ENCODE results near the gene ZFAND4. TPM values are rescaled to one million over a fixed set of nuclear protein-coding genes. Genes with fewer than 3 reads are reported as not detected.
"Not testable (repeated sequence)": the region's sequence is repeated elsewhere in the genome, so short reads cannot be mapped to it uniquely, and the experiment has no call there.

Gene ZFAND4
- total RNA-seq, 1 experiment from 2014 or later, result 15.5 TPM

DNA sequence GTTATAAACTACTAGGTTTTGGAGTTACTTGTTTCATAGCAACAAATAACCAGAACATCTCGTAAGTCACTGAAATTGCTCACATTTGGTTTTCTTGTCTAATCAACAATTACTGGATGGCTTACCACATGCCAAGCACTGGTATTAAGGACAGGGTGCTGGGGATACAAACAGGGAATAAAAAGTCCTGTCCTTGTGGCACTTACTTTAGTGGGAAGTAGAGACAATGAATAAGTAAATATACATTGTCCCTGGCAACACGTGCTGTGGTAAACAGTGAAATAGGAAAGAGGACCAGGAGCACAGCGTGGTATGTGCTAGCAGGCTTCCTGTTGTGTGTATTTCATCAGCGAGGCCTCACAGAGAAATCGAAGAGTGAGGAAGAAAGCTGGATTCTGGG lies 38.7 kb upstream of the ZFAND4 start:
- RAD21 ChIA-PET (ENCODE audit: low non-redundant PET in 1 of 2, low total read pairs in 2 of 2, uncharacterized antibody in 2 of 2, unreplicated experiment in 2 of 2); POLR2A ChIA-PET: not testable (repeated sequence)

DNA sequence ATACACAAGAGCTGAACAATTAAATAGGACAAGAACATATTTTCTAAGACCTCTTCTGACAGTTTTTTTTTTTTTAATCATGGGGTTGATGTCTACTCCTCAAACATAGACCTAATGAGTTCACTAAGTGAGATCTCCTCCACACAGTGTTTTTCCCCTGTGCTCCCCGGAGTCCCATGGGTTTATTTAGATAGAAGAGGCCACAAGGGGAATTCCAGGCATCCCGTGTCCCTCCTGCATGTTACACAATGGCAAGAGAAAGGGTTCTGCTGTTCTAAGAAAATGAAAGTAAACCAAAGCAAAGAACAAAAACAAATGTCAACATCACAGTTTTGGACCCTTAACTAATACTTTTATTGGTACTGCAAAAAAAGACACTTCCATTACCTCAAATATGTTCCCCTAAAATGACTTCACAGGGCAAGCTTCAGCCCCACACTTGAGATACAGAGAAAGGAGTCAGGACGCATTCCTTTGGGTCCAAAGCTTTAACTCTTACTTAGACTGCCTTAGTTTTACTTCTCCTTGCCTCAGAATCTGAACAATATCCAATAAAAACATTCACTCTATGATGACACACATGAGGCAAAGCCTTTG lies 37.7 kb upstream of the ZFAND4 start:
- H3K9me3 ChIP-seq (ENCODE audit: control insufficient read depth in 1 of 2, insufficient read depth in 1 of 2, low read depth in 1 of 2, low read length in 2 of 2); H3K4me3 ChIP-seq (replicated peaks in 1 of 2; ENCODE audit: low read depth in 1 of 2, low read length in 2 of 2); intact Hi-C loops (cut with micrococcal nuclease); H3K4me1 ChIP-seq (ENCODE audit: control insufficient read depth in 1 of 2, insufficient read depth in 2 of 2, low read length in 2 of 2); H3K4me2 ChIP-seq (ENCODE audit: low read length); CTCF ChIA-PET; H2AFZ ChIP-seq (ENCODE audit: low read depth, low read length, poor library complexity, severe bottlenecking); H3K27me3 ChIP-seq (ENCODE audit: insufficient read depth, low read length); BruUV-seq (replicated peaks); H3K79me2 ChIP-seq (ENCODE audit: insufficient read depth, low read length); H3K27ac ChIP-seq (ENCODE audit: low read depth, low read length); ATAC-seq; H4K20me1 ChIP-seq (ENCODE audit: insufficient read depth); H3K9me2 ChIP-seq (ENCODE audit: insufficient read depth); RAD21 ChIA-PET (ENCODE audit: low non-redundant PET in 1 of 2, low total read pairs in 2 of 2, uncharacterized antibody in 2 of 2, unreplicated experiment in 2 of 2); DNase-seq (ENCODE audit: low read depth, low spot score); H3K36me3 ChIP-seq (ENCODE audit: control insufficient read depth in 1 of 2, insufficient read depth in 2 of 2, low read length in 2 of 2); POLR2A ChIA-PET; H3K9ac ChIP-seq (ENCODE audit: low read length): not testable (repeated sequence)

More for the DNA sequence above, 38.7 kb upstream of the ZFAND4 start:
- CTCF ChIA-PET; DNase-seq (ENCODE audit: low read depth, low spot score); H2AFZ ChIP-seq (ENCODE audit: low read depth, low read length, poor library complexity, severe bottlenecking); BruUV-seq (replicated peaks); H3K4me1 ChIP-seq (ENCODE audit: control insufficient read depth in 1 of 2, insufficient read depth in 2 of 2, low read length in 2 of 2); H3K79me2 ChIP-seq (ENCODE audit: insufficient read depth, low read length); H3K9me3 ChIP-seq (ENCODE audit: control insufficient read depth in 1 of 2, insufficient read depth in 1 of 2, low read depth in 1 of 2, low read length in 2 of 2); intact Hi-C loops (cut with micrococcal nuclease); H4K20me1 ChIP-seq (ENCODE audit: insufficient read depth); ATAC-seq; H3K4me3 ChIP-seq (replicated peaks in 1 of 2; ENCODE audit: low read depth in 1 of 2, low read length in 2 of 2); H3K27ac ChIP-seq (ENCODE audit: low read depth, low read length); H3K27me3 ChIP-seq (ENCODE audit: insufficient read depth, low read length); H3K36me3 ChIP-seq (ENCODE audit: control insufficient read depth in 1 of 2, insufficient read depth in 2 of 2, low read length in 2 of 2); H3K9ac ChIP-seq (ENCODE audit: low read length); H3K4me2 ChIP-seq (ENCODE audit: low read length); H3K9me2 ChIP-seq (ENCODE audit: insufficient read depth): not testable (repeated sequence)

DNA sequence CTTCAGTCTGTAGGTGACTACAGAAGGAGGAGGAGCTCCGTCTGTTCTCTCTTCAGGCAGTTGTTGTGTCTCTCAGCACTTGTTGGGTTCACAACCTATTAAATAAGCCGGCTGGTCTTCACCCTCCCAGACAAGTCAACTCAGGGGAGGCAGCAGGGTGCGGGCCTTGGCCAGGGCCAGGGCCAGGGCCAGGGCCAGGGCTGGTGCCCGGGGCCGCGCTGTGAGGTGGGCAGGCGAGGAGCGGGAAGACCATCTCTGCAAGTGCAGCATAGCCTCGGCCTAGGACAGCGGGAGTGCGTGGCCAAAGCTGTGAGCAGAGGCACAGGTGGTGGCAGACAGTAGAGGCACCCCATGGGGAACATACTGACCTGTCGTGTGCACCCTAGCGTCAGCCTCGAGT lies 5.9 kb upstream of the ZFAND4 start:
- ATAC-seq; DNase-seq (ENCODE audit: low read depth, low spot score); CTCF ChIA-PET: not testable (repeated sequence)

More for the DNA sequence above, 5.9 kb upstream of the ZFAND4 start:
- H4K20me1 ChIP-seq (ENCODE audit: insufficient read depth); H2AFZ ChIP-seq (ENCODE audit: low read depth, low read length, poor library complexity, severe bottlenecking); H3K4me2 ChIP-seq (ENCODE audit: low read length); H3K36me3 ChIP-seq (ENCODE audit: control insufficient read depth in 1 of 2, insufficient read depth in 2 of 2, low read length in 2 of 2); H3K9ac ChIP-seq (ENCODE audit: low read length); H3K27me3 ChIP-seq (ENCODE audit: insufficient read depth, low read length); H3K9me3 ChIP-seq (ENCODE audit: control insufficient read depth in 1 of 2, insufficient read depth in 1 of 2, low read depth in 1 of 2, low read length in 2 of 2); H3K9me2 ChIP-seq (ENCODE audit: insufficient read depth); POLR2A ChIA-PET; H3K4me1 ChIP-seq (ENCODE audit: control insufficient read depth in 1 of 2, insufficient read depth in 2 of 2, low read length in 2 of 2); H3K4me3 ChIP-seq (replicated peaks in 1 of 2; ENCODE audit: low read depth in 1 of 2, low read length in 2 of 2); RAD21 ChIA-PET (ENCODE audit: low non-redundant PET in 1 of 2, low total read pairs in 2 of 2, uncharacterized antibody in 2 of 2, unreplicated experiment in 2 of 2); H3K27ac ChIP-seq (ENCODE audit: low read depth, low read length); H3K79me2 ChIP-seq (ENCODE audit: insufficient read depth, low read length); BruUV-seq (replicated peaks): not testable (repeated sequence)
- intact Hi-C loops (cut with micrococcal nuclease), result loop anchor here (10.0 kb wide), 1 partner anchor 444 kb away; no protein-coding TSS in a partner anchor
